CD4-positive, alpha-beta T cell treated with Interleukin-1 beta for 1 hour (primary cell): ENCODE data around the gene ZNF853.

ENCODE experiments used
- DNase-seq, 2 donors: peaks; one replicate each; pipeline ENCODE4 v3.0.0-alpha.2; 2020 to 2022

Gene ZNF853

GRCh38 chr7:6606866-6607583 is 8.4 kb upstream of the ZNF853 start:
- DNase-seq = no peak

DNA sequence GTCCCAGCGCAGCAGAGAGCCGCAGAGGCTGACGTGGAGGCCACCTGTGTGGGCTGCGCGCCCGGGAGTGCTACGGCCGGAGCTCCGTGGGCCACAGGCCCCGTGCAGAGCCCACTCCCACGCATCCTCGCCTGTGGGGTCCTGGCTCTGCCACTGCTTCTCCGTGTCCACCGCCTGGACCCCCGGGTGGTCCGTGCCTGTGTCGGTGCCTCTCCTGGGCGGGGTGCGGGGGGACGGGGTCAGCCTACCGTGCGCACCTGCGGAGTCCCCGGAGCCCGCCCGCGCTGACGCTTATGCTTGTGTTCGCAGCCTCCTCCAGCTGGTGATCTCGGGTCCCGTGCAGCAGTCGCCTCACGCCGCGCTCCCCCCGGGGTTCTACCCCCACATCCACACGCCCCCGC is 7.8 kb upstream of the ZNF853 start:
- DNase-seq = no peak

DNA sequence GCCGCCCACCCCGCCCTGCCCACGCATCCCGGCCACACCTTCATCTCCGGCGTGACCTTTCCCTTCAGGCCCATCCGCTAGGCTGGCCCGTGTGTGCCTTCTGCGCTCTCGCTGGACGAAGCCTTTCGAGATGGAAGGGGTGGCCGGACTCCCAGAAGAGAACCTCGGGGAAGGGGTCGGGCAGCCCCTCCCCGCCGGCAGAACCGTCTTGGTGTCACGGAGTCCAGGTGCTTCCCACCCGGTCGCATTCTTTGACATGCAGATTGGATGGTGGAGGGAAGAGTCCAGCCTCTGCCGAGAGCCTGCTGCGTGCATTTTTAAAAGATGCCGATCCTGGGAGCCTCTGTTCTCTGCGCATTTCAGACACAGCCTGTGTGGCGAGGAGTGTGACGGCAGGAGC is 7.3 kb upstream of the ZNF853 start:
- no peak for DNase-seq

DNA sequence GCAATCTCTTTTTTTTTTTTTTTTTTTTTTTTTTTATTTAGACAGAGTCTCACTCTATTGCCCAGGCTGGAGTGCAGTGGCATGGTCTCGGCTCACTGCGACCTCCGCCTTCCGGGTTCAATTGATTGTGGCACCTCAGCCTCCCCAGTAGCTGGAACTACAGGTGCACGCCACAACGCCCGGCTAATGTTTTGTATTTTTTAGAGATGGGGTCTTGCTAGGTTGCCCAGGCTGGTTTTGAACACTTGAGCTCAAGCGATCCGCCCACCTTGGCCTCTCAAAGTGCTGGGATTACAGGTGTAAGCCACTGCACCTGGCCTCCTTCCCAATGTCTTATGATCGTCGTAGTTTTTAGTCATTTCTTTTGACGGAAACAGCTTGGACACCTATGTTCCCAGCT is 6.6 kb upstream of the ZNF853 start:
- no peak for DNase-seq

- no peak for DNase-seq
Observed at GRCh38 chr7:6612819-6613218, 2.6 kb upstream of the ZNF853 start.

- no peak for DNase-seq
Observed at GRCh38 chr7:6613706-6614105, 1.7 kb upstream of the ZNF853 start.

- no peak for DNase-seq
Observed at GRCh38 chr7:6615723-6616555, 529 bp downstream of the ZNF853 start.

GRCh38 chr7:6616854-6617643 is 1.6 kb downstream of the ZNF853 start:
- no peak for DNase-seq

- no peak for DNase-seq
Observed at GRCh38 chr7:6618621-6619020, 3.2 kb downstream of the ZNF853 start.

DNA sequence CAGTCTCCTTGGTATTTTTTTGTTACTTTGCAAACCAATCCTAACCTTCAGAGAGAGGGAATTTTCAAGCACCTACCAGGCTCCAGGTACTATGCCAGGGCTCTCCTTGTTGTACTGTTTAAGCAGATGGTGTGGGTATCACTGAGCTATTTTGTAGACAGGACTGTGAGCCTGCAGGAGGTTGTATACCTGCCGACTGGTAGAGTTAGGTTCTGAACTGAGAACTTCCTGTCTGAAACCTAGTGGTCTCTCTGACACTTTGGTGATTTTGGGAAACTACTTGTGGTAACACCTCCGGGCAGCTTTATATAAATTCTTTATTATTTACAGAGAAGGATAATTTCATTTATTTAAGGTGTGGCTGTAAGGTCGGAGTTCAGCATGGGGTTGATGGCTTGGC is 4.6 kb downstream of the ZNF853 start:
- DNase-seq = no peak

DNA sequence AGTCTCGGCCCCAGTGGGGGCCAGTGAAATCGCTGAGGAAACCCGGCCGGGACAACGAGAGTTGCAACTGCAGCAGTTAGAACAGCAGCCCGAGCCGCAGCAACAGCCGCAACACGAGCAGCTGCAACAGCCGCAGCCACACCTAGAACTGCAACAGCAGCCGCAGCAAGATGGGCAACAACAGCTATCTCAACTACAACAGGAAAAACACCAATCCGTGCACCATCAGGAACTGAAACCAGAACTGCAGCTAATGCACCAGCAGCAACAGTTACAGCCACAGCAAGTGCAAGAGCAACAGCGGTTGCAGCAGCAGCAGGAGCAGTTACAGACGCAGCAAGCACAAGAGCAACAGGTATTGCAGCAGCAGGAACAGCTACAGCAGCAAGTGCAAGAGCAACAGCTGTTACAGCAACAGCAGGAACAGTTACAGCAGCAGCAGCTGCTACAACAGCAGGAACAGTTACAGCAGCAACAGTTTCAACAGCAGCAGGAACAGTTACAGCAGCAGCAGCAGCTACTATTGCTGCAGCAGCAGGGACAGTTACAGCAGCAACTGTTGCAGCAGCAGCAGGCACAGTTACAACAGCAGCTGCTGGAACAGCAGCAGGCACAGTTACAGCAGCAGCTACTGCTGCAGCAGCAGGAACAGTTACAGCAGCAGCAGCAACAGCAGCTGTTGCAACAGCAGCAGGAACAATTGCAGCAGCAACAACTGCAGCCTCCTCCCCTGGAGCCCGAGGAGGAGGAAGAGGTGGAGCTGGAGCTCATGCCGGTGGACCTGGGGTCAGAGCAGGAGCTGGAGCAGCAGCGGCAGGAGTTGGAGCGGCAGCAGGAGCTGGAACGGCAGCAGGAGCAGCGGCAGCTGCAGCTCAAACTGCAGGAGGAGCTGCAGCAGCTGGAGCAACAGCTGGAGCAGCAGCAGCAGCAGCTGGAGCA is 6.1 kb downstream of the ZNF853 start:
- no peak for DNase-seq

DNA sequence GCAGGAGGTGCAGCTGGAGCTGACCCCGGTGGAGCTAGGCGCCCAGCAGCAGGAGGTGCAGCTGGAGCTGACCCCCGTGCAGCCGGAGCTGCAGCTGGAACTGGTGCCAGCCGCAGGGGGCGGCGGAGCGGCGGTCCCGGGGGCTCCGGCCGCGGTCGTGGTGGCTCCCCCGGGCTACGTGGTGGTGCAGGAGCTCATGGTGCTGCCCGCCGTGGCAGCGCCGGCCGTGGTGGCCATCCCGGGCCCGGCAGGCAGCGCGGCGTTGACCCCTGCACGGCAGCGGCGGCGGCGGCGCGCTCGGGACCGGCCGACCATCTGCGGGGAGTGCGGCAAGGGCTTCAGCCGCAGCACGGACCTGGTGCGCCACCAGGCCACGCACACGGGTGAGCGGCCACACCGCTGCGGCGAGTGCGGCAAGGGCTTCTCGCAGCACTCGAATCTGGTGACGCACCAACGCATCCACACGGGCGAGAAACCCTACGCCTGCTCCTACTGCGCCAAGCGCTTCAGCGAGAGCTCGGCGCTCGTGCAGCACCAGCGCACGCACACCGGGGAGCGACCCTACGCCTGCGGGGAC is 6.8 kb downstream of the ZNF853 start:
- no peak for DNase-seq

- DNase-seq = peak; percentile 28 to 30
Observed at GRCh38 chr7:6623589-6624245, 8.3 kb downstream of the ZNF853 start.

- DNase-seq = no peak
Observed at GRCh38 chr7:6624246-6624611, 8.8 kb downstream of the ZNF853 start.

DNA sequence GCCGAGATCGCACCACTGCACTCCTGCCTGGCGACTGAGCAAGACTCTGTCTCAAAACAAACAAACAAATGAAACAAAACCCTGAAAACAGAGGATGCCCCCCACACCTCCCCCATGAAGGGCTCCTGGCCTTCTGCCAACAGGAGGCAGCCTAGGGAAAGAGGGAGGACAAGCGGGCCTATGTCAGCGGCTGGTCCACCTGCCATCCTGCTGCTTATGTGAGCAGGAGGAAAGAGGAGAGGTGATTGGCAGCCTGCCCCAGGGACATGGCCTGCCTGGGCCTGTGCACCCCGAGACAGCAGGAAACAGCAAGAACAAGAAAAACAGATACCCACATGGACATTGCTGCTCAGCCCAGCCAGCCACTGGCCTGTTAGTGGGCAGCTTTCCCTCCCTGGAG is 12.6 kb downstream of the ZNF853 start:
- no peak for DNase-seq

- DNase-seq = no peak
Observed at GRCh38 chr7:6630007-6630849, 14.8 kb downstream of the ZNF853 start.

DNA sequence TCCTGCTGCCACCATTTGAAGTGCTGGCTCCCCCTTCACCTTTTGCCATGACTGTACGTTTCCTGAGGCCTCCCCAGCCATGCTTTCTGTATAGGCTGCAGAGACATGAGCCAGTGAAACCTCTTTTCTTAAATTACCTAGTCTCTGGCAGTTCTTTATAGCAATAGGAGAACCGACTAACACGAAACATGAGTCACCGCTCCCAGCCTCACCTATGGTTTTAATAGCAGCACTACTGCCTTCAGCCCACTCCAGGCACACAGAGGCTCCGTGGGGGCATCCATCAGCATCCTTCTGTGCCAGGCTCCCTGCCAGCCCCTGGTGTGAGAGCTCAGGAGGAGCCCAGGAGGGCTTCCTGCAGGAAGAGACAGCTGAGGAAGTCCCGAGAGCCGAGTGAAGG is 16.2 kb downstream of the ZNF853 start:
- no peak for DNase-seq

- DNase-seq = no peak
Observed at GRCh38 chr7:6634021-6634420, 18.6 kb downstream of the ZNF853 start.

DNA sequence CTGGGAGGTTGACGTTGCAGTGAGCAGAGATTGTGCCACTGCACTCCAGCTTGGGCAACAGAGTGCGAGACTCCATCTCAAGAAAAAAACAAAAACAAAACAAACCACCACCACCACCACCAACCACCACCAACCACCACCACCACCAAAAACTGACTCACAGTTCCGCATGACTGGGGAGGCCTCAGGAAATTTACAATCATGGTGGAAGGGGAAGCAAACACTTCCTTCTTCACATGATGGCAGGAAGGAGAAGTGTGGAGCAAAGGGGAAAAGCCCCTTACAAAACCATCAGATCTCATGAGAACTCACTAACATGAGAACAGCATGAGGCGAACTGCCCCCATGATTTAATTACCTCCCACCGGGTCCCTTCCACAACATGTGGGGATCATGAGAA is 19.6 kb downstream of the ZNF853 start:
- peak in 1 of 2 donors; percentile 63 for DNase-seq

DNA sequence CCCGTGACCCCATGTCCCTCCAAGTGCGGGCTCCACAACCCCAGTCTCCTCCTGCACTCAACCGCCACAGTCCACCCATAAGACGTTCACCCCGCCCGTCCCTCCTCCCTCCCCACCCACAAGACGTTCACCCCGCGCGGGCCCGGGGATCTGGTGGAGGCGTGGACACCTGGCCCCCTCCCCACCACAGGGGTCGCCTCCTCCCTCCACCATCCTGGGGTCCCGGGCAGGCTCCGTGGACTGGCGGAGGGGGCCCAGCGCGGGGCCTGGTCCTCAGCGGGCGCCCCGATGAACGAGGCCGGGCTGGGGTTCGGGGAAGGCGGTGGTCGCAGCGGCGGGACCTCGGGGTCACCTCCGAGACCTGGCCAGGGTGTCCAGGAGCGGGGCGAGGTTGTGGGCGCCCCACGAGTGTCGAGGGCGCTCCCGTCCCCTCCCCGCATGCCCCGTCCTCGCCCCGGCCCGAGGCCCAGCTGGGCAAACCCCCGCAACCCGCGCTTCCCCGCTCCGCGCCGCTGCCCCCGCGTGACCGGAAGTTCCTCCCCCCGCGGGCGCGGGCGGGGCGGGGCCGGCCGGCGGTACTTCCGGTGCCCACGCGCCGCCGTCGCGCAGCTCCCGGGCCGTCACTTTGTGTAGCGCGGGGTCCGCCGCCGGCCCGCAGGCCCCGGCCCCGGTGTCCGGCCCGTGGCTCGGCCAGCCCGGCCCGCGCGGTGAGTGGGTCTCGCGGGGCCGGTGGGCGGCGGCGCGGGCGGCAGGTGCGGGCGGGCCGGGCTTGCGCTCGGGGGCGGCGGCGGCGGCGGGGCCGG is 21.5 kb downstream of the ZNF853 start, which contains the start of gene ZNF316:
Gene ZNF316 (plus strand): TSS at position 578 of the 803 bp plus-strand sequence. CDS start 5,092 bp downstream, outside the sequence.
- peak; percentile 66 for DNase-seq
